H1 (cell line): ENCODE measurements around the gene CEACAM5. TPM values are rescaled to one million over a fixed set of nuclear protein-coding genes. Genes with fewer than 3 reads are reported as not detected.

Experiments
- CTCF ChIA-PET: fragments of 300-600 bp; sonication (Branson Sonifier 250); formaldehyde crosslinking; loops from one replicate; lab custom pipeline; 2021; ENCODE audit not compliant: partially characterized antibody; lab: Charles Lee
- POLR2A ChIA-PET: fragments of 300-600 bp; sonication (Branson Sonifier 250); formaldehyde crosslinking; loops from one replicate; lab custom pipeline; 2021; ENCODE audit warnings: inconsistent platforms; ENCODE audit not compliant: partially characterized antibody; lab: Charles Lee
- DNase-seq, 2 experiments: peaks; one replicate each; pipeline versions ENCODE4 v3.0.0 to v3.0.0-alpha.2; 2010 to 2022; ENCODE audit warnings: low spot score in 2 of 2, low read depth in 1 of 2, mixed read lengths in 1 of 2
- FAIRE-seq: peaks from 2 replicates; lab custom pipeline; 2011; peaks lifted over from hg19 to GRCh38; lab: Jason Lieb, UNC
- H2AFZ ChIP-seq: 2 replicates; pipeline ENCODE4 v1.8.1; 2012; ENCODE audit warnings: low read length, inconsistent platforms
- H2AK5ac ChIP-seq: 2 replicates; pipeline ENCODE4 v1.6.1; 2013; ENCODE audit warnings: low read depth, low read length
- H2BK120ac ChIP-seq: replicated peaks from 2 replicates; pipeline ENCODE3; 2013; ENCODE audit warnings: low read depth, low read length, inconsistent platforms
- H2BK12ac ChIP-seq: 2 replicates; pipeline ENCODE4 v1.6.1; 2013; ENCODE audit warnings: low read depth, low read length
- H2BK15ac ChIP-seq: 2 replicates; pipeline ENCODE4 v1.6.1; 2013; ENCODE audit warnings: low read length
- H2BK20ac ChIP-seq: 2 replicates; pipeline ENCODE4 v1.6.1; 2013; ENCODE audit warnings: low read length
- H2BK5ac ChIP-seq: 2 replicates; pipeline ENCODE4 v1.6.1; 2013; ENCODE audit warnings: low read depth, low read length
- H3K14ac ChIP-seq: 2 replicates; pipeline ENCODE4 v1.6.1; 2013; ENCODE audit warnings: inconsistent platforms; ENCODE audit not compliant: insufficient read length
- H3K18ac ChIP-seq: 2 replicates; pipeline ENCODE4 v1.6.1; 2013; ENCODE audit warnings: low read length; ENCODE audit errors: extremely low read depth
- H3K23ac ChIP-seq: 2 replicates; pipeline ENCODE4 v1.6.1; 2013; ENCODE audit warnings: inconsistent platforms; ENCODE audit not compliant: insufficient read length
- H3K23me2 ChIP-seq: 2 replicates; pipeline ENCODE4 v1.6.1; 2013; ENCODE audit warnings: low read depth, low read length
- H3K27ac ChIP-seq: 2 replicates; pipeline ENCODE4 v1.6.1; 2011; ENCODE audit warnings: low read depth, low read length, inconsistent platforms
- H3K27me3 ChIP-seq, 4 experiments: replicated peaks in 1 of 4; 1 replicate in 1 of 4; 2 replicates in 3 of 4; pipeline versions ENCODE4 v1.6.1 to v1.8.1; 2011 to 2013; ENCODE audit warnings: low read length in 3 of 4, mild to moderate bottlenecking in 3 of 4, inconsistent platforms in 2 of 4, mixed read lengths in 2 of 4, moderate library complexity in 1 of 4; ENCODE audit not compliant: control insufficient read depth in 3 of 4, insufficient read depth in 3 of 4; ENCODE audit errors: extremely low read depth in 1 of 4
- H3K36me3 ChIP-seq, 4 experiments: 2 replicates each; pipeline versions ENCODE4 v1.6.1 to v1.8.1; 2011 to 2013; ENCODE audit warnings: mild to moderate bottlenecking in 4 of 4, low read length in 3 of 4, moderate library complexity in 2 of 4, control low read depth in 1 of 4, inconsistent platforms in 1 of 4; ENCODE audit not compliant: insufficient read depth in 4 of 4, control insufficient read depth in 2 of 4
- H3K4ac ChIP-seq: replicated peaks from 2 replicates; pipeline ENCODE3; 2013; ENCODE audit warnings: low read length, low read depth, mixed read lengths, inconsistent platforms; ENCODE audit not compliant: insufficient read length
- H3K4me1 ChIP-seq, 4 experiments: replicated peaks in 1 of 4; 1 replicate in 1 of 4; 2 replicates in 3 of 4; pipeline versions ENCODE4 v1.6.1 to v1.8.1; 2011 to 2013; ENCODE audit warnings: low read length in 3 of 4, inconsistent platforms in 2 of 4, mixed read lengths in 1 of 4; ENCODE audit not compliant: insufficient read depth in 4 of 4, control insufficient read depth in 3 of 4
- H3K4me2 ChIP-seq, 2 experiments: 2 replicates each; pipeline versions ENCODE4 v1.6.1 to v1.8.1; 2011 to 2013; ENCODE audit warnings: low read depth in 2 of 2, low read length in 2 of 2, control low read depth in 1 of 2, inconsistent platforms in 1 of 2, mild to moderate bottlenecking in 1 of 2; ENCODE audit not compliant: insufficient read depth in 1 of 2
- H3K4me3 ChIP-seq, 4 experiments: fragments of 200-600, 300-600 bp in 1 of 4; sonication (generic), shearing (Covaris generic), sonication (Bioruptor Twin) in 1 of 4; 2 replicates each; pipeline versions ENCODE4 v1.5.1 to v1.8.1; 2011 to 2016; ENCODE audit warnings: low read length in 4 of 4, low read depth in 3 of 4, control low read depth in 2 of 4, inconsistent platforms in 2 of 4, mild to moderate bottlenecking in 2 of 4, mixed read lengths in 1 of 4, moderate library complexity in 1 of 4; ENCODE audit not compliant: insufficient read depth in 2 of 4; ENCODE audit errors: extremely low read depth in 1 of 4
- H3K56ac ChIP-seq: replicated peaks from 2 replicates; pipeline ENCODE3; 2013; ENCODE audit warnings: low read depth, mild to moderate bottlenecking, mixed read lengths, low read length, inconsistent platforms; ENCODE audit not compliant: insufficient read length
- H3K79me1 ChIP-seq: 2 replicates; pipeline ENCODE4 v1.6.1; 2013; ENCODE audit warnings: low read depth, low read length, control low read depth
- H3K79me2 ChIP-seq, 2 experiments: 2 replicates each; pipeline versions ENCODE4 v1.6.1 to v1.8.1; 2012 to 2013; ENCODE audit warnings: low read length in 2 of 2, mild to moderate bottlenecking in 2 of 2, inconsistent platforms in 1 of 2; ENCODE audit not compliant: insufficient read depth in 2 of 2, control insufficient read depth in 1 of 2
- H3K9ac ChIP-seq, 4 experiments: replicated peaks in 1 of 4; 1 replicate in 1 of 4; 2 replicates in 3 of 4; pipeline versions ENCODE4 v1.6.1 to v1.8.1; 2011 to 2013; ENCODE audit warnings: low read depth in 3 of 4, low read length in 3 of 4, control low read depth in 2 of 4, mild to moderate bottlenecking in 2 of 4, moderate library complexity in 2 of 4, inconsistent platforms in 1 of 4; ENCODE audit errors: extremely low read depth in 1 of 4
- H3K9me3 ChIP-seq, 2 experiments: 2 replicates each; pipeline versions ENCODE4 v1.6.1 to v1.8.1; 2012 to 2013; ENCODE audit warnings: mild to moderate bottlenecking in 2 of 2, moderate library complexity in 2 of 2, control low read depth in 1 of 2, inconsistent platforms in 1 of 2, low read depth in 1 of 2, low read length in 1 of 2, mixed read lengths in 1 of 2; ENCODE audit not compliant: insufficient read depth in 2 of 2
- H4K20me1 ChIP-seq, 2 experiments: replicated peaks in 1 of 2; 2 replicates each; pipeline versions ENCODE3 to v1.8.1; 2011 to 2013; ENCODE audit warnings: inconsistent platforms in 2 of 2, low read length in 2 of 2, mild to moderate bottlenecking in 1 of 2; ENCODE audit not compliant: insufficient read depth in 2 of 2, control insufficient read depth in 1 of 2
- H4K5ac ChIP-seq: 2 replicates; pipeline ENCODE4 v1.6.1; 2013; ENCODE audit warnings: low read length, low read depth, mixed read lengths, inconsistent platforms; ENCODE audit not compliant: insufficient read length
- H4K8ac ChIP-seq: 2 replicates; pipeline ENCODE4 v1.8.0; 2013; ENCODE audit warnings: mild to moderate bottlenecking, moderate library complexity, low read length, inconsistent platforms; ENCODE audit not compliant: insufficient read depth; ENCODE audit errors: extremely low read depth
- H4K91ac ChIP-seq: replicated peaks from 2 replicates; pipeline ENCODE3; 2013; ENCODE audit warnings: low read length, mixed read lengths, inconsistent platforms; ENCODE audit not compliant: insufficient read length
- ASH2L ChIP-seq: fragments of 200-600, 300-600 bp; sonication (generic); IDR thresholded peaks from one replicate; pipeline ENCODE4 v1.7.1; 2017; ENCODE audit warnings: low read length
- BACH1 ChIP-seq: IDR thresholded peaks from 2 replicates; pipeline ENCODE4 v1.6.1; 2012; ENCODE audit warnings: low read length, improper control_type of control experiment
- BRCA1 ChIP-seq: IDR thresholded peaks from 2 replicates; pipeline ENCODE4 v1.6.1; 2012; ENCODE audit warnings: low read depth, low read length, improper control_type of control experiment
- GTF2F1 ChIP-seq: IDR thresholded peaks from 2 replicates; pipeline ENCODE4 v1.6.1; 2012; ENCODE audit warnings: low read depth, low read length, improper control_type of control experiment, borderline replicate concordance
- NRF1 ChIP-seq: IDR thresholded peaks from 2 replicates; pipeline ENCODE4 v1.6.1; 2011; ENCODE audit warnings: mild to moderate bottlenecking, low read depth, low read length, improper control_type of control experiment
- SAP30 ChIP-seq: fragments of 300-600 bp; sonication (generic); IDR thresholded peaks from 2 replicates; pipeline ENCODE4 v1.7.1; 2012; ENCODE audit warnings: low read length, moderate library complexity, mild to moderate bottlenecking, inconsistent platforms; ENCODE audit not compliant: insufficient read depth, insufficient replicate concordance
- SIN3A ChIP-seq, 2 experiments: IDR thresholded peaks in 1 of 2; conservative IDR thresholded peaks in 1 of 2; 2 replicates each; pipeline ENCODE4 v1.6.1; 2011 to 2012; ENCODE audit warnings: low read length in 2 of 2, improper control_type of control experiment in 1 of 2, low read depth in 1 of 2, mild to moderate bottlenecking in 1 of 2
- WGBS, 2 experiments: shearing (Covaris generic) in 1 of 2; methylation state at CpG; one replicate each; pipeline versions ENCODE4 v1.1.6 to v1.1.7; 2013 to 2015; ENCODE audit warnings: low lambda C conversion rate in 2 of 2, mixed read lengths in 2 of 2, inconsistent platforms in 1 of 2, low coverage in 1 of 2, missing lambda C conversion rate in 1 of 2; ENCODE audit not compliant: insufficient replicate concordance in 2 of 2, insufficient coverage in 1 of 2, insufficient read length in 1 of 2; ENCODE audit errors: extremely low coverage in 1 of 2, missing lambda C conversion rate in 1 of 2; 5-methylcytosine and 5-hydroxymethylcytosine counted together
- polyA plus RNA-seq, 7 experiments: library from polyadenylated mRNA; depleted of rRNA in 3 of 7; stranded (reverse) in 5 of 7; unstranded in 2 of 7; fragments of >200 nt in 5 of 7; fragments of 200-250 nt in 2 of 7; gene quantifications; 1 replicate in 5 of 7; 2 replicates in 1 of 7; 4 replicates in 1 of 7; pipeline versions ENCODE4 v1.2.1 to v1.2.3, GENCODE V29; 2011 to 2013; ENCODE audit warnings: missing spikeins in 2 of 7, mixed read lengths in 2 of 7
- total RNA-seq: library from RNA; stranded (reverse); fragmentation: NEBNext Ultra II Directional; extraction: Animal tissue kit (Norgen Biotek cat#: 25700); gene quantifications from 2 replicates; pipeline ENCODE4 v1.2.1, GENCODE V29; 2021
- TF ChIP-seq, protein P1 (sequence below), 3 experiments: IDR thresholded peaks; 1 replicate in 2 of 3; 2 replicates in 1 of 3; pipeline versions ENCODE4 v1.5.1 to v1.6.1; 2011; ENCODE audit warnings: low read length in 3 of 3, mild to moderate bottlenecking in 3 of 3, inconsistent platforms in 2 of 3, low read depth in 1 of 3, moderate library complexity in 1 of 3; ENCODE audit not compliant: insufficient read depth in 1 of 3; ENCODE audit errors: control extremely low read depth in 1 of 3
- TF ChIP-seq, protein P2 (sequence below): IDR thresholded peaks from 2 replicates; pipeline ENCODE4 v1.6.1; 2011; ENCODE audit warnings: low read length, improper control_type of control experiment
- TF ChIP-seq, protein P3 (sequence below): IDR thresholded peaks from 2 replicates; pipeline ENCODE4 v1.6.1; 2012; ENCODE audit warnings: inconsistent platforms

CEACAM5 gene
- total and polyA plus RNA-seq, 2 of the 8 experiments (the other 6 are each of a cell fraction or from before 2014, with no cell fraction given) = not detected

DNA sequence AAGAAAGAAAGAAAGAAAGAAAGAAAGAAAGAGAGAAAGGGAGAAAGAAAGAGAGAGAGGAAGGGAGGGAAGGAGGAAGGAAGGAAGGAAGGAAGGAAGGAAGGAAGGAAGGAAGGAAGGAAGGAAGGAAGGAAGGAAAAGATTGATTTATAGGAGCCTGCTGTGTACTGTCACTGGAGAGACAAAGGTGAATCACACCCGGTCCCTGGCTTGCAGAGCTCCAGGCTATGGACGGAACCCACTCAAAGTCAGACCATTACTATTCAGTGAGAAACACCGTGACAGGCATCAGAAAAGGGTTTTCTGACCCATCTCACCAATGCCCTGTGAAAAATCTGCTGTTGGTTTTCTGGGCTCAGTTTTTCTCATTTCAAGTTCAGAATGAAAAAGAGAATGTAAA, 39.6 kb downstream of the CEACAM5 start:
- 69% methylated on average over 3 of the region's 3 CpGs; no CpG with 5 or more reads in 1 of the 2 experiments for WGBS, 2 experiments
- no peak for TF ChIP-seq BRCA1
- TF ChIP-seq SIN3A (conservative IDR thresholded peaks at IDR 0.05 in 1 of 2, IDR thresholded peaks at IDR 0.05 in 1 of 2; ENCODE audit: low read depth in 1 of 2, low read length in 2 of 2) = no peak
- no peak for TF ChIP-seq GTF2F1
- TF ChIP-seq SAP30 = no peak
- TF ChIP-seq, protein P1, sequence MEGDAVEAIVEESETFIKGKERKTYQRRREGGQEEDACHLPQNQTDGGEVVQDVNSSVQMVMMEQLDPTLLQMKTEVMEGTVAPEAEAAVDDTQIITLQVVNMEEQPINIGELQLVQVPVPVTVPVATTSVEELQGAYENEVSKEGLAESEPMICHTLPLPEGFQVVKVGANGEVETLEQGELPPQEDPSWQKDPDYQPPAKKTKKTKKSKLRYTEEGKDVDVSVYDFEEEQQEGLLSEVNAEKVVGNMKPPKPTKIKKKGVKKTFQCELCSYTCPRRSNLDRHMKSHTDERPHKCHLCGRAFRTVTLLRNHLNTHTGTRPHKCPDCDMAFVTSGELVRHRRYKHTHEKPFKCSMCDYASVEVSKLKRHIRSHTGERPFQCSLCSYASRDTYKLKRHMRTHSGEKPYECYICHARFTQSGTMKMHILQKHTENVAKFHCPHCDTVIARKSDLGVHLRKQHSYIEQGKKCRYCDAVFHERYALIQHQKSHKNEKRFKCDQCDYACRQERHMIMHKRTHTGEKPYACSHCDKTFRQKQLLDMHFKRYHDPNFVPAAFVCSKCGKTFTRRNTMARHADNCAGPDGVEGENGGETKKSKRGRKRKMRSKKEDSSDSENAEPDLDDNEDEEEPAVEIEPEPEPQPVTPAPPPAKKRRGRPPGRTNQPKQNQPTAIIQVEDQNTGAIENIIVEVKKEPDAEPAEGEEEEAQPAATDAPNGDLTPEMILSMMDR (IDR thresholded peaks at IDR 0.05; ENCODE audit: control extremely low read depth in 1 of 3, insufficient read depth in 1 of 3, low read depth in 1 of 3, low read length in 3 of 3) = no peak
- TF ChIP-seq NRF1 = no peak
- TF ChIP-seq, protein P2, sequence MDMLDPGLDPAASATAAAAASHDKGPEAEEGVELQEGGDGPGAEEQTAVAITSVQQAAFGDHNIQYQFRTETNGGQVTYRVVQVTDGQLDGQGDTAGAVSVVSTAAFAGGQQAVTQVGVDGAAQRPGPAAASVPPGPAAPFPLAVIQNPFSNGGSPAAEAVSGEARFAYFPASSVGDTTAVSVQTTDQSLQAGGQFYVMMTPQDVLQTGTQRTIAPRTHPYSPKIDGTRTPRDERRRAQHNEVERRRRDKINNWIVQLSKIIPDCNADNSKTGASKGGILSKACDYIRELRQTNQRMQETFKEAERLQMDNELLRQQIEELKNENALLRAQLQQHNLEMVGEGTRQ = no peak
- no peak for TF ChIP-seq ASH2L
- TF ChIP-seq, protein P3, sequence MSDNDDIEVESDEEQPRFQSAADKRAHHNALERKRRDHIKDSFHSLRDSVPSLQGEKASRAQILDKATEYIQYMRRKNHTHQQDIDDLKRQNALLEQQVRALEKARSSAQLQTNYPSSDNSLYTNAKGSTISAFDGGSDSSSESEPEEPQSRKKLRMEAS = no peak
- no peak for TF ChIP-seq BACH1

More for the DNA sequence above, 39.6 kb downstream of the CEACAM5 start:
- H2BK12ac ChIP-seq = no peak overlapping the region
- no peak overlapping the region for H2BK5ac ChIP-seq
- no peak overlapping the region for H3K9ac ChIP-seq
- no peak overlapping the region for H3K14ac ChIP-seq
- no peak overlapping the region for H2BK20ac ChIP-seq
- no peaks in the 10 kb centered on the region for H3K4me1 ChIP-seq
- no peak overlapping the region for H2BK120ac ChIP-seq
- no peak overlapping the region for H4K5ac ChIP-seq
- no peak overlapping the region for H3K56ac ChIP-seq
- no peaks in the 10 kb centered on the region for H3K36me3 ChIP-seq
- POLR2A ChIA-PET = no interaction called here
- H3K4ac ChIP-seq = no peak overlapping the region
- no peak overlapping the region for H3K23ac ChIP-seq
- no peaks in the 10 kb centered on the region for H3K79me1 ChIP-seq
- H3K4me3 ChIP-seq = no peak overlapping the region
- no peak overlapping the region for H3K18ac ChIP-seq
- no peak for FAIRE-seq
- H3K4me2 ChIP-seq = no peak overlapping the region
- CTCF ChIA-PET = interaction anchor here (0.6 to 1.0 kb wide), 2 partner anchors 47 to 112 kb away, joined by 3 read pairs; no protein-coding TSS in a partner anchor
- H4K8ac ChIP-seq = no peak overlapping the region
- DNase-seq = no peak
- H3K27me3 ChIP-seq = no peaks in the 10 kb centered on the region
- H2AK5ac ChIP-seq = no peak overlapping the region
- H3K9me3 ChIP-seq = peaks cover 35 to 80% of the 10 kb centered on the region in 2 experiments
- no peak overlapping the region for H3K27ac ChIP-seq
- no peaks in the 10 kb centered on the region for H3K23me2 ChIP-seq
- H4K20me1 ChIP-seq = no peaks in the 10 kb centered on the region
- H3K79me2 ChIP-seq = no peaks in the 10 kb centered on the region
- H2BK15ac ChIP-seq = no peak overlapping the region
- H2AFZ ChIP-seq = no peak overlapping the region
- no peak overlapping the region for H4K91ac ChIP-seq
